Skeletal muscle satellite cell (primary cell): ENCODE measurements around the gene GABBR1. TPM values are rescaled to one million over a fixed set of nuclear protein-coding genes. Genes with fewer than 3 reads are reported as not detected.

Experiments
- H3K27me3 ChIP-seq: 2 replicates; pipeline ENCODE4 v1.7.0; 2013; ENCODE audit warnings: low read length; ENCODE audit not compliant: control insufficient read depth, insufficient read depth
- H3K36me3 ChIP-seq: 2 replicates; pipeline ENCODE4 v1.7.0; 2013; ENCODE audit warnings: mild to moderate bottlenecking, control low read depth, low read length; ENCODE audit not compliant: insufficient read depth
- H3K4me1 ChIP-seq: 2 replicates; pipeline ENCODE4 v1.7.0; 2013; ENCODE audit warnings: low read length; ENCODE audit not compliant: control insufficient read depth, insufficient read depth
- H3K4me2 ChIP-seq: 2 replicates; pipeline ENCODE4 v1.7.0; 2013; ENCODE audit warnings: mild to moderate bottlenecking, low read length
- H3K4me3 ChIP-seq: 2 replicates; pipeline ENCODE4 v1.7.0; 2013; ENCODE audit warnings: low read length
- H3K9ac ChIP-seq: 2 replicates; pipeline ENCODE4 v1.7.0; 2013; ENCODE audit warnings: mild to moderate bottlenecking, low read depth, low read length, moderate library complexity
- H3K9me3 ChIP-seq: replicated peaks from 2 replicates; pipeline ENCODE4 v1.7.0; 2013; ENCODE audit warnings: mild to moderate bottlenecking, control low read depth, low read length
- small RNA-seq: library from RNA; depleted of rRNA; stranded (forward); fragments of <200 nt; gene quantifications from one replicate; pipeline ENCODE3, GENCODE V24; 2012

The GABBR1 gene

GRCh38 chr6:29517728-29518440 lies 115.1 kb downstream of the GABBR1 start:
- H3K4me1 ChIP-seq: no peaks in the 10 kb centered on the region
- H3K36me3 ChIP-seq: no peaks in the 10 kb centered on the region
- H3K27me3 ChIP-seq: no peaks in the 10 kb centered on the region
- H3K4me2 ChIP-seq: no peak overlapping the region
- H3K9me3 ChIP-seq: no peaks in the 10 kb centered on the region
- no peak overlapping the region for H3K9ac ChIP-seq
- H3K4me3 ChIP-seq: no peak overlapping the region

- H3K9ac ChIP-seq: no peak overlapping the region
- no peaks in the 10 kb centered on the region for H3K36me3 ChIP-seq
- no peak overlapping the region for H3K4me3 ChIP-seq
- no peaks in the 10 kb centered on the region for H3K9me3 ChIP-seq
- no peaks in the 10 kb centered on the region for H3K27me3 ChIP-seq
- no peak overlapping the region for H3K4me2 ChIP-seq
- H3K4me1 ChIP-seq: no peaks in the 10 kb centered on the region
Measured at GRCh38 chr6:29517245-29517644, 115.7 kb downstream of the GABBR1 start.

- H3K9me3 ChIP-seq: no peaks in the 10 kb centered on the region
- no peaks in the 10 kb centered on the region for H3K36me3 ChIP-seq
- H3K9ac ChIP-seq: no peak overlapping the region
- H3K4me1 ChIP-seq: no peaks in the 10 kb centered on the region
- H3K27me3 ChIP-seq: no peaks in the 10 kb centered on the region
- no peak overlapping the region for H3K4me3 ChIP-seq
- no peak overlapping the region for H3K4me2 ChIP-seq
Measured at GRCh38 chr6:29516108-29516507, 116.9 kb downstream of the GABBR1 start.

- no peaks in the 10 kb centered on the region for H3K4me1 ChIP-seq
- no peak overlapping the region for H3K9ac ChIP-seq
- no peak overlapping the region for H3K4me2 ChIP-seq
- no peaks in the 10 kb centered on the region for H3K36me3 ChIP-seq
- no peak overlapping the region for H3K4me3 ChIP-seq
- H3K9me3 ChIP-seq: no peaks in the 10 kb centered on the region
- H3K27me3 ChIP-seq: no peaks in the 10 kb centered on the region
Measured at GRCh38 chr6:29510746-29511300, 122.2 kb downstream of the GABBR1 start.

GRCh38 chr6:29510202-29510601 lies 122.8 kb downstream of the GABBR1 start:
- H3K4me1 ChIP-seq: no peaks in the 10 kb centered on the region
- H3K27me3 ChIP-seq: no peaks in the 10 kb centered on the region
- H3K36me3 ChIP-seq: no peaks in the 10 kb centered on the region
- H3K4me2 ChIP-seq: no peak overlapping the region
- H3K4me3 ChIP-seq: no peak overlapping the region
- H3K9me3 ChIP-seq: no peaks in the 10 kb centered on the region
- no peak overlapping the region for H3K9ac ChIP-seq

Small RNA genes within 50 kb of the gene (small RNA-seq; reads per million reads assigned to genes)
- gene SNORD32B: not detected
- not detected for gene SUMO2P1
- not detected for gene TMEM183AP1
